Hematopoietic multipotent progenitor cell (in vitro differentiated cells): ENCODE results near the gene ZNF467. TPM values are rescaled to one million over a fixed set of nuclear protein-coding genes. Genes with fewer than 3 reads are reported as not detected.

ENCODE experiments used
- DNase-seq, 3 donors: peaks; one replicate each; pipeline ENCODE4 v3.0.0-alpha.2; 2011 to 2015; ENCODE audit warnings: low read depth in 2 of 3, low spot score in 2 of 3
- total RNA-seq: library from RNA; depleted of rRNA; stranded (reverse); fragments of >200 nt; gene quantifications from one replicate; pipeline ENCODE4 v1.2.3, GENCODE V29; 2012

The ZNF467 gene
- total RNA-seq, 1 donor: 3.5 TPM

DNA sequence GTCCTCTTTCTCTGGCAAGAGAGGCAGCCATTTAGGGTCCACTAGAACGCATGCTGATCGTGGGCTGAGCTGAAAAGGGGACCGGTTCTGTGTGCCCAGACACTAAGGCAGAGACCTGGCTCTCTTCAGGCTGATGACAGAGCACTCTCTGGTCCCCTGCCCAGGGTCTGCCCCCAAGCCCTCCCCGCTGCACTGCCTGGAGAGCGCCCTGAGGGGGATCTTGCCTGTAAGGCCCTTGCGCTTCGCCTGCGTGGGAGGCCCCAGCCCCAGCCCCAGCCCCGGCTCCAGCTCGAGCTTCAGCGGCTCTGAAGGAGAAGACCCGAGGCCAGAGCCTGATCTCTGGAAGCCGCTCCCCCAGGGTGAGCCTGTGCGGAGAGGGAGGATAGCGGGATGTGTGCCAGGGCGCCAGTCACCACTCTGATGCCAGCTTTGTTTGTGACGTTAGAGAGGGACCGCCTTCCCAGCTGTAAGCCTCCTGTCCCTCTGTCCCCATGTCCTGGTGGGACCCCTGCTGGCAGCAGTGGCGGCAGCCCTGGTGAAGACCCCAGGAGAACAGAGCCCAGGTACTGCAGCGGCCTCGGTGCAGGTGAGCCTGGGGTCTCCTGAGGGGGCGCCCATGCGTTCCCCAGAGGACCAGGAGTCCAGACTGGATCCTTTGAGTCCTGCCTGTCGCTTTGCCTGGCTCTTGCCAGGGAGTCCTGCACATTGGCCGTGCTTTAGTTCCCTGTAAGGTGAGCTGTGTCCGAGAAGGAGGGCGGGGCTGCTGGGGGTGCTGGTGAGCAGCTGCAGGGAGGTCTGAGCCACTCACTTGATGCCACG is 43.2 kb downstream of the ZNF467 start:
- DNase-seq: no peak

DNA sequence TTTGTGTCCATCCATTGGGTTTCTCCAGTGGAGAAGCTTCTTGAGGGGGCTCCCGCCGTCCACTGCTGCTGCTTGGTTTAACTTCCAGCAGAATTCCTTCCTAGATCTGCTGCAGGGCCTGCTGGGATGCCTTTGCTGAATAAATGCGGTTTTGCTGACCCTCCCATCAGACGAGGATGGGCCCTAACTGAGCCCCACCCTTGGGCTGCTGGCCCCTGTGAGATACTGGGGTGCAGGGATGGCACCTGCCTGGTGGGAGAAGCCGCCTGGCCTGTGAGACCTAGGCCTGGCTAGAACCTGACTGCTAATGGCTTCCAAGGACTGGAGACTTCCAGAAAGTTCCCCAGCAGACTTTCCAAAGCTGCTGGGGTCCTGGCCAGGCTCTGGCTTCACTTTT is 43.8 kb downstream of the ZNF467 start:
- DNase-seq: no peak

DNA sequence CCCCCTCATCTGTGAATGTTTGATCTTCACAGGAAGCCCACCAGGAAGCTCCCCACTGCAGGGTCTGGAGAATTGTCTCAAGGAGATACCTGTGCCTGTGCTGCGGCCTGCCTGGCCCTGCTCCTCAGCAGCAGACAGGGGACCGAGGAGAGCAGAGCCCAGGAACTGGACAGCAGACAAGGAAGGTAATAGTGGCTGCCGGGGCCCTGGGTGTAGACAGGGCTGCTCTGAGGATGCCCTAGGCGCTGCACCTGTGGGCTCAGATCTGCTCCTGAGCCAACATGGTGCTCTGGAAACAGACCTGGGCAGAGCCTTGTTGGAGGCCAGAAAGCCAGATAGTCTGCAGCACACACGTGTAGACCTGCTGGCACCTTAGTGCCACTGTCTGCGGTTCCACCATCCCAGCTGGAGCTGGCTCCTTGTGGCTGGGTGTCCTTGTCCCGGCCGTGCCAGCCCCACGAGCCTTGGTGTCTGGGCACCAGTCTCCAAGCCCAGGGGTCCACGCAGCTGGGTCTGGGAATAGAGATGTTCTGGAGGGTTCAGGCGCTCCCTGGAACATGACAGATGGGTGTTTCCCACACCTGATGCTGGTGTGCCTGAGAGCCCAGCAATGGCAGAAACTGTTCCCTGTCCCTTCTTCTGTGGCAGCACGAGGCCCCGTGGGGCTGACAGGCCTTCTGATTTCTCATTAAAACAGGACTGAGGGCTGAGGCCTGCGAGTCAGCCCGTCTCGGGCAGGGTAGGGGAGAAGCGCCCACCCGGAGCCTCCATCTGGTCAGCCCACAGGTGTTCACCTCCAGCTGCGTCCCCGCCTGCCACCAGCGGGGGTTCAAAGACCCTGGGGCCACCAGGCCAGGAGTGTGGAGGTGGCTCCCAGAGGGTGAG is 44.7 kb downstream of the ZNF467 start:
- no peak for DNase-seq

DNA sequence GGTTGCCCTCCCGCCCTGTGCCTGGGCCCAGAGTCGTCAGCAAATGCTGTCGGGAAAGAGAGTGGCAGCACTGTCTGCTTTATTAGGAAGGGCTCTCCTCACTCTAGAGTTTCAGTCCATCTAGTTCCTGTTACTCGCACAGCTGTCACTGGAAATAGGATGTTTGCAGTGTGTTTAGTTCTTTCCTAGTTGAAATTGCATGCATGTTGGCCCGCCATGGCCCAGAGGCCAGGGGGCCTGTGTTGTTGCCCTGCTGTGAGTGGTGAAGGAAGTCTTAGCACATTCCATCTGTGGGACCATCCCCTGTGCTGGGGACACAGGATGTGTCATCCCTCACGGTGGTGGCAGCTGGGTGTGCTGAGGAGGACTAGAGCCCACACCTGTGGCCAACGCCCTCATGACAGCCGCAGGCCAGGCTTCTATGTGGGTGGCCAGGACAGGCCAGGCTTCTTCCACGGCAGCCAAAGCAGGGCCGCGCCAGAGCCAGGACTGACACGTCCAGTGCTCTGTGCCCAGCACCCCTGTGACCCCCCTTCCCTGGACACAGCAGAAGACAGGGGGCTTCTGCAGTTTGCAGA is 45.4 kb downstream of the ZNF467 start:
- no peak for DNase-seq

DNA sequence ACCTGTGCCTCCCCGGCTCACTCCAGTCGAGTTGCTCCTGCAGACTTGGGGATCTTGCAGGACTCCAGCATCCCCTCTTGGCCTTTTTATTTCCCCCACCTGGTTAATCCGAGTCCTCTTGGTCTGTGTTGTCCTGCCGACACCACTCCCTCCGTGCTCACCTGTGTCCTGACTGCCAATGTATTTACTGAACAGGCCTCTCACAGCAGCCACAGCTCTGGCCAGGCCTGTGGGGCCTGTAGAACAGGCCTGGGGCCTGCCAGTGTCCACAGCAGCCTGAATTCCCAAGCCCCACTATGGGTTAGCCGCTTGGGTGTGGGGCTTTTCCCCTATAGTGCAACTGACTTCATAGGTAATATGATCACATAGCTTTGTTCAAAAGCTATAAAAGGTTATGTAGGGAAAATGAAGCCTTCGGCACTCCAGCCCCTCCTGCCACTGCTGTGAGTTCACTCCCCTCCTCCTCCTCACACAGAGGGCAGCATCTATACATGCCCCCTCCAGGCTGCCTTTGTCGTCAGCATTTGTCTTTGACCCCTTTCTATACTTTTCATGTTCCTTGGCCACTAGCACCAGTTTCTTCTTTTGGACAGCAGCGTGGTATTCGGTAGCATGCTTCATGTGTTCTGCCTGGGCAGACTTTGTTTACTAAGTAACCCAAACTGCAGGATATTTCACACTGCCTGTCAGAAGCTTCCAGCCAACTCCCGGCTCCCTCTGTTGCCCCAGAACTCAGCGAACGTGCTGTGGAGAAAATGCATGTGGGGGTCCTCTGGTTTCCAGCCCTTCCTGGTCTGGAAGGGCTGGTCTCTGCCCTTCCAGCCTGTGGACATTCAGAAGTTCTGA is 46.1 kb downstream of the ZNF467 start:
- no peak for DNase-seq

DNA sequence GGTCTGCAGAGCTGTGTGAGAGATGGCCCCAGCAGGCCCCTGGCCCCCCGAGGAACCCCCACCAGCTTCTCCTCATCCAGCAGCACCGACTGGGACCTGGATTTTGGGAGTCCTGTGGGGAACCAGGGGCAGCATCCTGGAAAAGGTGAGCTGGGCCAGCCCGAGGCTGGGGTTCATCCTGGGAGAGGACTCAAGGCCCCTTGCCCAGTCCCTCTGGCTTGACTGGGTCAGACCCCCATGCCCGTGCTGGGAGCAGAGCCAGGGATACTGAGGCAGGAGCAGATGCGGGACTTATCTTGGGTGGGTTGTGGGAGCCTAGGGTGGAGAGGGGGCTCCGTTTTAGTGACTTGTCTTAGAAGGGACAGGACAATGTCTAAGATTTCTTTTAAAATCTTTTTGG is 47.5 kb downstream of the ZNF467 start:
- DNase-seq: no peak

DNA sequence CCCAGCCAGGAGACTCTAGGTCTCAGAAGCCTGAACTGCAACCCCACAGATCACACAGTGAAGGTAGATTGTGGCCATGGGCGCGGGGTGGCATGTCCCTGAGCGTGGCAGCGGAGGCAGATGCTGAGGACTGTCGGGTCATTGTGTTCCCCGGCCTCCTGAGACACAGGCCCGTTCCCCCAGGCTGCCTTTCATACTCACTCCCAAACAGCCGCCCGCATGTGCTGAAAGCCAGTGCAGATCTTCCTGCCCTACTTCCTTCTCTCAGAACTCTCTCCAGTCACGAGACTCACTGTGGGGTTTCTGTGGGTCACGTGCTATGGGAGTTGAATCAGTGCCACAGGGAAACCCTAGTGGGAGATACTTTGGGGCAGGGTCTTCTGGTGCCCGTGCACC is 48.0 kb downstream of the ZNF467 start:
- peak in 1 of 3 donors; percentile 18 for DNase-seq

DNA sequence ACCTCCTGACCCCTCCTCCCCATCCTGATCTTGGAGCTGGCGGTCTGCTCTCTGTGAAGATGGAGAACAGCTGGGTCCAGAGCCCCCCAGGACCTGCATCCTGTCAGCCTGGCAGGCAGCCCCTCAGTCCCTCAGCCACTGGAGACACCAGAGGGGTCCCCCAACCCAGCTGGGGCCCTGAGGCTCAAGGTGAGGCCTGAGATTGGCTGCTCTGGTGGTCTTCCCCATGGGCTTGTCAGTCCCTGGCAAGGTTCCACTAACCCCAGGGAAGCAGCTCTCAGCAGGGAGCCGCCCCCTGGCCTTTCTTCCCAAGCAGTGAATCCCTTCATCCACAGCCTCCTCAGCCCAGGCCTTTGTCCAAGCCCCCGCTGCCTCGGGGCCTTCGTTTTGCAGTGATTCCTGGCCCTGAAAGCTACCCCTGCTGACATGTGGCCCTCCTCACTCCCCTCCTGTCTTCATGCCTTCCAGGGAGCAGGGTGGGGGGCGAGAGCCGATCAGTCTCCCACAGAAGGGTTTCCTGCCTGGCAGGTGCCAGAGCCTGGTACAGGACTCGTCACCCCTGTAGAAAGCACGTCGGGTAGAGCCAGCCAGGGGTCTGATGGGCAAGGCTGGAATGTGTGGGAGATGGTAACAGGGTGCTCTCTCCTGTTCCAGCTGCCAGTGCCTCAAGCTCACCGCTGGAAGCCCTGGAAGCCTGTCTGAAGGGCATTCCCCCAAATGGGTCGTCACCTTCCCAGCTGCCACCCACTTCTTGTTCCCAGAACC is 48.5 kb downstream of the ZNF467 start:
- DNase-seq: no peak

DNA sequence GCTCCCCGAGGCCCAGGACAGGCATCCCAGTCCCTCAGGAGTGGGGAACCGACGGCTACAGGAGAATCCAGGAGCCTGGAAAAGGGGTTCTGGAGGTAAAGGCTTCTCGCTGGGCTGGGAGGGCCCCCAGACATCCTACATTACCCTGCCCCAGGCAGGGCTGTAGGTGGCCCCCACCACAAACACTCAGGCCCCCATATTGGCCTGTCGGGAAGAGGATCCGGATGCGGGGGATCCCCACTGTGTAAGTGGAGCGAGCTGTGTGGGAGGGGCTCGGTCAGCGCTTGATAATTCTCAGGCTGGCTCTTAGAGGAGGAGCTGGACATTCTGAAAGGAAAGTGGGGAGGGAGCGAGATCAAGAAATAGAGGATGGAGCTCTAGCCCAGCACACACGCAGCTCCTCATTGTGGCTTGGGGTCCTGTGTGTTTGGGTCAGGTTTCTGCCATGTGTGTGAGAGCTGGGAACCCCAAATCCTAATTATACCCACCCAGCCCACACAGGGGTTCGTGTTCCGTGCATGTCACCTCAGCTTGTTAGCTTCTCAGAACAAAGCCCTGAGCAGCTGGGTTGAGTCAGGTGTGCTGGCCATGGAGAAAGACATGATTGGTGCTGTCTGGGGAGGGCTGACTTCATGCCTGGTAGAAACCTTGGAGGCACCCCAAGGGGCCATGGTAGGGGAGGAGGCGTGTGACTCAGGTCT is 49.4 kb downstream of the ZNF467 start:
- no peak for DNase-seq

DNA sequence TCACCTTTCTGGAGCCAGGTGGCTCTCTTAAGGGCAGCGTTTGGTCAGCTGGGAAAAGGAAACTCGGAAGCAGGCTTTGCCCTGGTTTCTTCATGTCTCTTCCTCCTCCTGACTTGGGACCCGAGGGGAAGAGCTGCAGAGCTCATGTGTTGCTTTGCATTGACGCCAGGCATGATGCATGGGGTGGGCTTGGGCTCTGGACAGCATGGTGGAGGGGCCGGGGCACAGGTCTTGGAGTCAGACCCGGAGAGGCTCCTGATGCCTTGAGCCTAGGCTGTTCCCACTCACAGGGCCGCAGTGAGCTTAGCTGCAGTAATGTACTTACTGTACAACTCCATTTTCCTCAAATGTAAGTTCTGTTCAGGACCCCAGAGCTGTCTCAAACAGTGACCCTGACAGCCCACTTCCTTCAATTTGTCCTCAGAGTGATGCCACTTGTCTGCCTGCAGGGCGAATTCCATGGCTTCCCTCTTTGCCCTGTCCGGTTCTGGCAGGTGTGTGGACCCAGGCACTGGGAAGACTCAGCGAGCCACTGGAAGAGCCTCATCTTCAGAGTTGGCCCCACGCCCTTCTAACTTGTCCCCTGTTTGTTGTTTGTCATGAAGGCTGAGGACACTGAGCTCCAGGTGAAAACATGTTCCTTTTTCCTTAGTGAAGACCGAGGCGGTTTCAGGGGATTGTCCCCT is 50.2 kb downstream of the ZNF467 start:
- no peak for DNase-seq

DNA sequence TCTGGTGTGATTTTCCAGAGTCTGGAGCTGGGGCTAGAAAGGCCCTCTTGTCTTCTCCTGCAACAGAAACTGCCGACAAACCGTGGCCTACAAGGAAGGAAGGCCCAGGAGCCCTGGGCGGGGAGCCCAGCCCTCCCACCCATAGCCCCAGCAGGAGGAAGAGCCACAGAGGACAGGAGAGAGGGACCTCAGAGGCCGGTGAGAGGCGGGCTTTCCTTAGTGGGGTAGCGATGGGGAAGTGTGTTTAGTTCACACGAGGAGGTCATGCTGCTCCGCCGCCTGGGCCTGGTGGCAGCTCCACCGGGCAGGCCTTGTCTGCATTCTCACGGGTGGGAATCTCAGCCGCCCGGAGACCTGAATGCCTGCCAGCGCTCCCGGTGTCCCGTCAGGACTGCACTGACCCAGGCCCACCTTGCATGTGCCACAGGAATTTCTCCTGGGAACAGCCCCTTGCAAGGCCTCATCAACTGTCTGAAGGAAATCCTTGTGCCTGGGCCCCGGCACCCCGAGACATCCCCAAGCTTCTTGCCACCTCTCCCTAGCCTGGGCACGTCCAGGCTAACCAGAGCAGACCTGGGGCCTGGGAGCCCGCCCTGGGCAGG is 50.9 kb downstream of the ZNF467 start:
- no peak for DNase-seq

DNA sequence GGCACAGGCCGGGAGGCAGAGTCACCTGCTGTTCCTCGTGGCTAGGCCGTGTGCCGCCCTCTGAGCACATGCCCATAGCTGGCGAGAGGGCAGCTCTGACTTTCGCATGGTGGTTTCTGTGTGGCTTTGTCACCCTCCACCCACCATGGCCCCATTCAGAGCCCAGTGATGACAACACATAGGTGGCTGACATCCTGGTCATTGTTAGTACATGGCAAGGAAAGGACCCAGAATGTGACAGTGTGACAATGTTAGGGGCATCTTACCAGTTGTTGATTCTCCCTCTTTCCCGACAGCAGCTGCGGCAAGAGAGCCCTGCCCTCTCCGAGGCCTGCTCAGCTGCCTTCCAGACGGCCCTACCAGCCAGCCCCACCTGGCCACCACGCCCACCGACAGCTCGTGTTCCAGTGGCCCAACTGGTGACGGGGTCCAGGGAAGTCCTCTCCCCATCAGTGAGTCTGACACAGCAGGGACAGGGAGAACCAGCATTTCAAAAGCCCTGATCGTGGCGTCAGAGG is 52.2 kb downstream of the ZNF467 start:
- DNase-seq: no peak

DNA sequence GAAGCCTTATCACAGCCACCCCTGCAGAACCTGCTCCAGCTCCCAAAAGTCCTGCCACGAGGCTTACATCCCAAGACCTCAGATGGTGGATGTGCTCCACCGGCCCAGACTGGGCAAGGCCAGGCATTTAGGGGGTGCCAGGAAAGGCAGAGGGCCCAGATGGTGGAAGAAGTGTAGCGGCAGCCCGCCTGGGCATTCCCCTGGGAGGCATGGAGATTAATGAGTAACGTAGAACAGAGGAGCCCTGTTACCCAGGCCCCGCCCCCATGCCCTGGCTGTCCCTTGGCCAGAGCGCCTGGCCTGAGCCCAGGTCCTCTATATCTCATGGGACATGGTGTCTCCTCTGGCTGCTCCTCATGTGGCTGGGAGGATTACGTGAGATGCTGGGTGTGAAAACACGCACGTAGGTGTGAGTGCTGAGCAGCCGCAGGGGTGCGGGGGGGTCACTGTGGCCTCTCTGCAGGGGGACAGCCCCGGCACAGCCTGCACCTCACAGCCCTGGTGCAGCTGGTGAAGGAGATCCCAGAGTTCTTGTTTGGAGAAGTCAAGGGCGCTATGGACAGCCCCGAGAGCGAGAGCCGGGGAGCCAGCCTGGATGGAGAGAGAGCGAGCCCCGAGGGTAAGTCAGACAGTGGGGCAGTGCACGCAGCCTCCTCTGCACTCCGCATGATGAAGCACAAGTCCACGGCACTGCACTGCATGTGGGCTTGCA is 52.9 kb downstream of the ZNF467 start:
- DNase-seq: no peak

DNA sequence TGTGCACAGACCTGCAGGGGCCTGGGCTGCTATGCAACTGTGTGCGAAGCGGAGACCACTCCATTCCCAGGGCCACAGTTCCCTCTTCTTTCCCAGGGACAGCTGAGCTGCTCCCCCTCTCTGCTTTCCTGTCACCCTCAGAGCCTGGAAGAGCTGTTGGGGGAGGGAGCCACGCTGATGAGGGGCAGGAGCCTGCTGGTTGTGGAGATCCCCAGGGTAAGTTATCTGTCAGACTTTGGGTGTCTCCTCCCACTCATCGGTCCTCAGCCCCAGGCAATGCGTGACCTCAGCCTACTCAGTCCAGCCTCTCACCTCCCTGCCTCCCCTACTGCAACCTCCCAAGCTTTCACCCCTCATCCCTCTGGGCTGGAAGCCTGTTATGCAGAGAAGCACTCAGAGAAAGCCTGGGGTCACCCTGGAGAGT is 53.5 kb downstream of the ZNF467 start:
- DNase-seq: no peak

DNA sequence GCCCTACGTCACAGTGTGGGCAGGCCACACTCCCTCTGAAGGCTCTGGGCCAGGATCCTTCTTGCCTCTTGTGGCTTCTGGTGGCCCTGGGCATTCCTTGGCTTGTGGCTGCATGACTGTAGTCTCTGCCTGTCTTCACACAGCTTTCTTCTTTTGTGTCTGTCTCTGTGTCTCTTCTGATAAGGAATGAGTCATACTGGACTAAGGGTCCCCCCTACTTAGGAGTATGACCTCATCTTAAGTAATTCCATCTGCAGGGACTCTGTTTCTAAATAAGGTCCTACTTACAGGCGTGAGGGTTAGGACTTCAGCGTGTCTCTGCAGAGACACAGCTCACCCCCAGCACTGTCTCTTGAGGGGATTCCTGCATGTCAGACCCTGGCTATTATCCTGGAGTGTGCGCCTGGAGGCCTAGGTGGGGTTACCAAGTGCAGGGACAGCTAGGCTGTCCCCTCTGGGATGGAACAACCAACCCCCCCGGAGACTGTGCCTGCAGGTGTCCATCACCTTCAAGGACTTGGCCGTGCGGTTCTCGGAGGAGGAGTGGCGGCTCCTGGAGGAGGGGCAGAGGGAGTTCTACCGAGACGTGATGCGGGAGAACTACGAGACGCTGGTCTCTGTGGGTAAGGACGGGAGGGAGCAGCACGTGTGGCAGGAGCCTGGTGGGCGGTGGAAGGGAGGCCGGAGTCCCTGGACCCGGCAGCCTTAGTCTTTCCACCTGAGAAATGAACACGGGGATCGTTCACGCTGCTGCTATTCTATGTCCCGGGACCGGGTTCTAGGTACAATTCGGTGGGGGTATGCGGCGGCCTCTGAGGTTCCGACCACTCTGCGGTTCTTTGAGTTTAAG is 54.1 kb downstream of the ZNF467 start:
- DNase-seq: no peak

DNA sequence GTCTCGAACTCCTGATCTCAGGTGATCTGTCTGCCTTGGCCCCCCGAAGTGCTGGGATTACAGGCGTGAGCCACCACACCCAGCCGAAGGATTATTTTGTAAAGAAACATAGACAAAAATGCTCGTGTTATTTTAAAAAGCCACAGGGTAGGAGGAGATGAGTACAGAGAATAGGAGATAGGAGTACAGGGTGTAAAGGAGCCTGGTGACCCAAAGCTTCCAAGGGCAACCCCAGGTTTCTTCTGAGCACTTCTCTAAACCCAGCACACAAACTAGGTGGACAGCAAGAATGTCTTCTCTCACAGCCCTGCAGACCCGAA is 54.7 kb downstream of the ZNF467 start:
- no peak for DNase-seq

DNA sequence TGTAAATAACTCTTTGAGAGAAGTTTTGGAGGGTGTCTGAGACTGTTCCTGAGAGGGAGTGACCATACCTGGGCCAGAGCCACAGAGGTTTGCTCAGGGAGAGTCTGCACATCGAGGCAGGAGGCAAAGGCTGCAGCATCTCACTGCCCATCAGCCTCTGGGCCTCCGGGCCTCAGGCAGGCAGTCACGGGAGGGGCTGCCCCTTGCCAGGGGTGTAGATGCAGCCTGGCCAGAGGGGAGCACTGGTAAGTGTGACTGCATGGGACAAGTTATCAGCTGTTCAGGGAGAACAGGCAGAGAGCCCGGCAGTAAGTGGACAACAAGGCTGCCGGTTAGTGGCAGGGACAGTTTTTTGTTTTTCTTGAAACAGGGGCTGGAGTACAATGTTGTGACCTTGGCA is 55.9 kb downstream of the ZNF467 start:
- DNase-seq: no peak
